IgD-negative memory B cell (primary cell): ENCODE data around the gene MUC13. TPM values are rescaled to one million over a fixed set of nuclear protein-coding genes. Genes with fewer than 3 reads are reported as not detected.

Experiments
- H3K27ac Mint-ChIP-seq, 3 donors: one replicate each; pipeline ENCODE4 v1.8.0; 2020 to 2022; ENCODE audit warnings: mild to moderate bottlenecking in 3 of 3, mixed read lengths in 3 of 3, moderate library complexity in 1 of 3
- H3K27me3 Mint-ChIP-seq: one replicate; pipeline ENCODE4 v1.8.0; 2021; ENCODE audit warnings: mixed read lengths
- H3K36me3 Mint-ChIP-seq: one replicate; pipeline ENCODE4 v1.8.0; 2020; ENCODE audit warnings: mild to moderate bottlenecking, mixed read lengths
- H3K4me1 Mint-ChIP-seq, 3 donors: one replicate each; pipeline ENCODE4 v1.8.0; 2020 to 2022; ENCODE audit warnings: mixed read lengths in 3 of 3, mild to moderate bottlenecking in 1 of 3
- H3K4me3 Mint-ChIP-seq, 4 donors: one replicate each; pipeline ENCODE4 v1.8.0; 2020 to 2022; ENCODE audit warnings: mild to moderate bottlenecking in 4 of 4, mixed read lengths in 4 of 4, moderate library complexity in 3 of 4
- H3K9me3 Mint-ChIP-seq, 3 donors: one replicate each; pipeline ENCODE4 v1.8.0; 2020 to 2021; ENCODE audit warnings: mixed read lengths in 3 of 3, mild to moderate bottlenecking in 1 of 3
- polyA plus RNA-seq: library from polyadenylated mRNA; unstranded; fragments of 300-500 nt; fragmentation: Illumina TruSeq; gene quantifications from one replicate; pipeline ENCODE4 v1.2.3, GENCODE V29; 2021

Gene MUC13
- polyA plus RNA-seq, 1 donor from 2014 or later: not detected

GRCh38 chr3:124928333-124929202 is 6.0 kb downstream of the MUC13 start:
- H3K36me3 Mint-ChIP-seq: peaks cover 2% of the 10 kb centered on the region
- no peak overlapping the region for H3K4me3 Mint-ChIP-seq
- H3K27ac Mint-ChIP-seq: peak overlapping the region in 1 of 3 donors; percentile 9
- H3K4me1 Mint-ChIP-seq: peaks cover 0 to 2% (median 2%) of the 10 kb centered on the region in 3 donors
- H3K9me3 Mint-ChIP-seq: no peaks in the 10 kb centered on the region
- peaks cover 5% of the 10 kb centered on the region for H3K27me3 Mint-ChIP-seq

DNA sequence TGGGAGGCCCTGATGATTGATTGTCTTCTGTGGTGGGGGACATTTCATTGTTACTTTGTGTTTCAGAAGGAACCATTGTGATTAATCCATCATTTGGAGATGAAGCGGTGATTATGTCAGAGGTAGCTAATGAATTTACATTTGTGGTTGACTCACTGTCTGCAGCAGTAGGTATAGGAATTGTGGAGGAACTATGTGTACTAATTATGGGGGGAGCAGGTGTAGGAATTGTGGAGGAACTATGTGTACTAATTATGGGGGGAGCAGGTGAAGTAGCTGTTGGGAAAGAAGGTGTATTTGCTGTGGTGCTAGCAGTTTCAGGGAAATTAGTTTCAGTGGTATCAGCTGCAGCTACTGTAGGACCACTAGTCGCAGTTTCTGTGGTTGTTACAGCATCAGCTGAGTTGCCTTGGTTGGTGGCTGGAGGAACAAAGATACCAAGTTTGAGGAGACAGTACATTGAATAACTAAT is 6.9 kb downstream of the MUC13 start:
- H3K4me1 Mint-ChIP-seq: peaks cover 0 to 2% (median 2%) of the 10 kb centered on the region in 3 donors
- H3K4me3 Mint-ChIP-seq: no peak overlapping the region
- peaks cover 7% of the 10 kb centered on the region for H3K27me3 Mint-ChIP-seq
- H3K27ac Mint-ChIP-seq: no peak overlapping the region
- H3K36me3 Mint-ChIP-seq: peaks cover 2% of the 10 kb centered on the region
- no peaks in the 10 kb centered on the region for H3K9me3 Mint-ChIP-seq

DNA sequence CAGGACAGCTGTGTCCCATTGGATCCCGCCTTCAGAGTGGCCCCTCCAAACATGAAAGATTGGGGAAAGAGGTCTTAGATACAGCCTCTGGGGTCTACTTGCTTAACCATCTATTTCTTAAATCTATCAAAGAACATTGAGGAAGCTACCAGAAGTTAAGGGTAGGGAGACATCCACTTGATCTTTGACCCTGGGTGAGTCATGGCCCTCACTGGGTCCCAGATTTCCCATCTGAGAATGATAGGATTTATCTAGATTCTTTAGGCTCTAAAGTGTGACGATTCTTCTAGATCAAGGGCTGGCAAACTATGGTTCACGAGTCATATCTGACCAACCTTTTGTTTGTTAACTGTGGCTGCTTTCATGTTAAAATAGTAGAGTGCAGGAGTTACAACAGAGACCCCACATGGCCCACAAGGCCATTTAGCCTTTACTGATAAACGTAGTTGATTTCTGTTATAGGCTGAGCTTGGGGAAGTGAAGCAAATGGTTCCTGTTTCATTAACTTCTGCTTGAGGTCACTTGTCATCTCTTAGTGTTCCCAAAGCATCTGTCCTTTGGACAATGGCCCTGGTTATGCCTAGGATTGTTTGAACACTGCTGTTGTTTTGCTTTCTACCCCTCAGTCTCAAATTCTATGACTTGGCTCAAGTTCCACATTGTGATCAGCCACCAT is 8.0 kb downstream of the MUC13 start:
- Mint-ChIP-seq H3K27me3 (peaks cover 7% of the 10 kb centered on the region), H3K36me3 (peaks cover 2% of the 10 kb centered on the region)

DNA sequence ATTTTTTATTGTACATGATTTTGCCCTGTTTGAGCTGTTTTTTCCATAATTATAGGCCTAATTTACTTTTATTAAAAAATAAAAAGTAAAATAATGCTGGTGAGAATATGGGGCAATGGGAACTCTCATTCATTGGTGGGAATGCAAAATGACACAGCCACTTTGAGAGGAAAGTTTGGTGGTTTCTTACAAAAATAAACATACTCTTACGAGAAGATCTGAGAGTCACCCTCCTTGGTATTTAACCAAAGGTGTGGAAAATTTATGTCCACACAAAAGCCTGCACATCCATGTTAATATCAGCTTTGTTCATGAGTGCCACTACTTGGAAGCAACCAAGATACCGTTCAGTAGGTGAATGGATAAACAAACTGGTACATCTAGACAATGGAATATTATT is 9.8 kb downstream of the MUC13 start:
- Mint-ChIP-seq H3K27ac (no peak overlapping the region), H3K4me1 (peaks cover 0 to 2% (median 2%) of the 10 kb centered on the region in 3 donors), H3K4me3 (no peak overlapping the region), H3K36me3 (peaks cover 2% of the 10 kb centered on the region), H3K9me3 (no peaks in the 10 kb centered on the region), H3K27me3 (peaks cover 6% of the 10 kb centered on the region)

More for the DNA sequence above, 8.0 kb downstream of the MUC13 start:
- no peaks in the 10 kb centered on the region for H3K9me3 Mint-ChIP-seq
- peaks cover 0 to 2% (median 2%) of the 10 kb centered on the region in 3 donors for H3K4me1 Mint-ChIP-seq
- no peak overlapping the region for H3K27ac Mint-ChIP-seq
- H3K4me3 Mint-ChIP-seq: no peak overlapping the region

GRCh38 chr3:124923833-124924232 is 10.7 kb downstream of the MUC13 start:
- Mint-ChIP-seq H3K36me3 (peaks cover 2% of the 10 kb centered on the region), H3K9me3 (no peaks in the 10 kb centered on the region), H3K27me3 (peaks cover 6% of the 10 kb centered on the region), H3K4me1 (peaks cover 0 to 2% (median 2%) of the 10 kb centered on the region in 3 donors), H3K27ac (no peak overlapping the region), H3K4me3 (no peak overlapping the region)

DNA sequence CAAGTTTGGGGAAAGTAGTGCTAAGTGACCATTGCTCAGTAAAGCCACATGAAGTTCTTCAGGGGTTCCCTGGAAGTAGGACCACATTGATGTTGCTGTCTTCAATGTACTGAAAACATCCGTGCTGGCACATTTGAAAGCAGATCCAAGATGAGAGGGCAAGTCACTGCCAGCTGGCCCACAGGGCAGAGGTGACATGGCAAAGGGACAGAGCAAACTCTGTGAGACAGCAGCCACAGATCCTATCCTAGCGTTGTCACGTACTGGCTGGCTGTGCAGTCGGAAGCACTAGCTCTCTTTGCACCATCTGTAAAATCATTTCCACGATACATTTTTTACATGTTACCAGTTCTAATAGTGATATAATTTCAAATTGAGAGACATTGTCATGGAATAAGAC is 13.8 kb downstream of the MUC13 start:
- H3K4me1 Mint-ChIP-seq: no peaks in the 10 kb centered on the region
- H3K27me3 Mint-ChIP-seq: peaks cover 17% of the 10 kb centered on the region
- no peak overlapping the region for H3K4me3 Mint-ChIP-seq
- no peak overlapping the region for H3K27ac Mint-ChIP-seq
- H3K9me3 Mint-ChIP-seq: no peaks in the 10 kb centered on the region
- H3K36me3 Mint-ChIP-seq: peaks cover 3% of the 10 kb centered on the region

DNA sequence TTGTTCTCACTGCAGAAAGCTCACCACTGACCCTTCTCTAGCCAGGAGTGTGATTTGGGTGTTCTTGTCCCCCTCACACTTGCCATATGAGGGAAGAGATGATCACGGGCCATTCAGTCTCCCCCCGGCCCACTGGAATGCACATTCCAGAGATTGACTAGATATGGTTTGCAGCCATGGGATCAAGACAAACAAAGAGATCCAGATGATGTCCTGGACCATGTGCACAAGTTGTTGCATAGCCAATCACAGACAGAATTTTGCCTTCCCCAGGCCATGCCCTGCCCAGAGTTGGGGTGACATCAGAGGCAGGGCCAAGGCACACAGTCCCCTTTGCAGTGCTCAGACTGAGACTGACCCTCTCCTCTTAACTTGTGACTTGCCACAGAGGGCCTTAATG is 14.8 kb downstream of the MUC13 start:
- Mint-ChIP-seq H3K36me3 (peaks cover 3% of the 10 kb centered on the region), H3K27ac (no peak overlapping the region), H3K9me3 (no peaks in the 10 kb centered on the region), H3K27me3 (peaks cover 19% of the 10 kb centered on the region), H3K4me1 (no peaks in the 10 kb centered on the region), H3K4me3 (no peak overlapping the region)

DNA sequence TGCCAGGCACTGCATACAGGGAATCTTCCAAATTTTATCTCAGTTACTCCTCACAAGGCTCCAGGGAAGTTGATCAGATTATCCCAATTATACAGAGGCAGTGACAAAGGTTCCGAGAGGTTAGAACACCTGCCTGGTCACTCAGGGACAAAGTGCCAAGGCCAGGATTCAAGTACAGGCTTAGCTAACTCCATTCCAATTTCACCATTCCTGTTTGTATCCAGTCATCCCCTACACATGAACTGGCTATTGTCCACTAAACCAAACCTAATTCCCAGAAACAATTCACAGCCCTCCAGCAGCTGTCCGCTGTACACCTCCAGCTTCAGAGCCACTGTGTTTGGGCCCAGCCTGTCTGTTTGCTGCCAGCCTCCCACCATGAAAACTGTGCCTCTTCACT is 16.0 kb downstream of the MUC13 start:
- Mint-ChIP-seq H3K4me1 (no peaks in the 10 kb centered on the region), H3K27ac (no peak overlapping the region), H3K4me3 (no peak overlapping the region), H3K36me3 (peaks cover 3% of the 10 kb centered on the region), H3K9me3 (no peaks in the 10 kb centered on the region), H3K27me3 (peaks cover 23% of the 10 kb centered on the region)

GRCh38 chr3:124916837-124917409 is 17.6 kb downstream of the MUC13 start:
- no peak overlapping the region for H3K4me3 Mint-ChIP-seq
- H3K27ac Mint-ChIP-seq: no peak overlapping the region
- peaks cover 26% of the 10 kb centered on the region for H3K27me3 Mint-ChIP-seq
- H3K9me3 Mint-ChIP-seq: no peaks in the 10 kb centered on the region
- peaks cover 3% of the 10 kb centered on the region for H3K36me3 Mint-ChIP-seq
- no peaks in the 10 kb centered on the region for H3K4me1 Mint-ChIP-seq

DNA sequence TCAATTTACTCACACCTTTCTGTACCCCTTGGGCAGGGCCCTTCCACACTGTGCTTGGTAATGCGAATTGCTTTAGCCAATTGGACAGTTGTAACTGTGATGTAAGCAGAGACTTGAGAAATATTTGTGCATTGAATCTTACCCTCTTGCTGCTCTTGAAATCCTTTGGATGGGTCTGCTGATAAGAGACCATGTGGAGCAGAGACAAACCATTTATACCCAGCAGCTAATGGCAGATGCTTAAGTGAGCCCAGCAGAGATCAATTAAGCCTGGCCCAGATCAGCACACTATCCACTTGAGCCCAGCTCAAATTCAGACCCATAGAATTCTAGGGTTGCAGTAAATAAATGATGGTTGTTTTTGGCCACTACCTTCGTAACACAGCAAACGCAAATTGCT is 19.3 kb downstream of the MUC13 start:
- Mint-ChIP-seq H3K36me3 (peaks cover 3% of the 10 kb centered on the region), H3K4me3 (no peak overlapping the region), H3K27ac (no peak overlapping the region), H3K9me3 (no peaks in the 10 kb centered on the region), H3K4me1 (no peaks in the 10 kb centered on the region), H3K27me3 (peaks cover 26% of the 10 kb centered on the region)

GRCh38 chr3:124907957-124908356 is 26.6 kb downstream of the MUC13 start:
- peaks cover 0 to 1% (median 0%) of the 10 kb centered on the region in 3 donors for H3K4me1 Mint-ChIP-seq

GRCh38 chr3:124904835-124905492 is 29.6 kb downstream of the MUC13 start:
- Mint-ChIP-seq H3K27me3 (peaks cover 14% of the 10 kb centered on the region), H3K4me3 (no peak overlapping the region), H3K36me3 (no peaks in the 10 kb centered on the region), H3K27ac (peak overlapping the region in 1 of 3 donors; percentile 50), H3K4me1 (peaks cover 0 to 3% (median 3%) of the 10 kb centered on the region in 3 donors), H3K9me3 (no peaks in the 10 kb centered on the region)

More at GRCh38 chr3:124907957-124908356, 26.6 kb downstream of the MUC13 start:
- Mint-ChIP-seq H3K4me3 (no peak overlapping the region), H3K9me3 (no peaks in the 10 kb centered on the region), H3K27ac (no peak overlapping the region), H3K27me3 (peaks cover 13% of the 10 kb centered on the region), H3K36me3 (no peaks in the 10 kb centered on the region)

DNA sequence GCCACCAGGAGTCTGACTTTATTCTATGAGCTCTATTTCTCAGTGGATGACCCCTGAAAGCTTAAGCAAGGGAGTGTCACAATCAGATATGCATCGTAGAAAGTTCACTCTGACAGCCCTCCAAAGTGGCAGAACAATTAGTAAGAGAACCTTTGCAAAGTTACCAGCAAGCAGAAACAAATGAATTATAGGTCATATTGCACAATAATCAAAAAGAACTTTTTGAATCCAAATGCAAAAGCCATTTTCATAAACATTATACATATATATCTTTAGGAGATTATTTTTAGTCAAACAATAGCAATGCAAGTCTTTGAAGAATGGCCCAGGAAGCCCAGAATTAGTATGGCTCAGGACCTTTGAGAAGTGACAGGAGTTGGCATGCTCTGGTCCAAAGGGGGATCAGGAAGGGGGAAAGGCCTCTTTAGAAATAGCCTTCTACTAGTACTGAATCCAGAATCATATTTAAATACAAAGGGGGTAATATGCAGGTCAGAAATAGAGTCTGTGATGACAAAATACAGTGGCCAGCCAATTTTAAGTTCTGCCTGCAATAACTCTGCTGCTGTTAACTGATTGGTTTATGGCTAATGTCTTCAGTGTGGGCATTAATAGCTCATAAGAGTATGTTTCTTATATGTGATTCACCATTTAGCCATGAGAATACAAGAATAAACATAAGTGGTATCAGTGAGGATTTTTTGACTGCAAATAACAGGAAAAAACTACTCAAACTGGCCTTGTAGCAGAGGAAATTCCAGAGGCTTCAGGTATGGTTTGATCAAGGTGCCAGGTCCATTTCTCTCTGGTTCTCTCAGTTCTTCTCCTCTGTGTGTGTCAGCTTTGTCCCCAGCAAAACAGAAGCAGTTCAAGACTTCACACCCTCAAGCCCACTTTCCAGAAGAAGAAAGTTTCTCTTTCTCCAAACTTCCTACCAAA is 30.4 kb downstream of the MUC13 start:
- Mint-ChIP-seq H3K4me3 (no peak overlapping the region), H3K27ac (peak overlapping the region in 1 of 3 donors; percentile 50), H3K27me3 (peaks cover 14% of the 10 kb centered on the region), H3K36me3 (no peaks in the 10 kb centered on the region), H3K4me1 (peaks cover 0 to 3% (median 3%) of the 10 kb centered on the region in 3 donors), H3K9me3 (no peaks in the 10 kb centered on the region)
